SIG-M5 treated with dmso at 0.1 percent for 504 hours (cell line): ENCODE data around the gene STAT3.
A peak's percentile ranks its signal among the peaks of the same experiment; 100 is the strongest.

Experiments
- DNase-seq: peaks from one replicate; lab custom pipeline; 2025; ENCODE audit not compliant: unreplicated experiment; lab: John Stamatoyannopoulos, UW

STAT3 gene

DNA sequence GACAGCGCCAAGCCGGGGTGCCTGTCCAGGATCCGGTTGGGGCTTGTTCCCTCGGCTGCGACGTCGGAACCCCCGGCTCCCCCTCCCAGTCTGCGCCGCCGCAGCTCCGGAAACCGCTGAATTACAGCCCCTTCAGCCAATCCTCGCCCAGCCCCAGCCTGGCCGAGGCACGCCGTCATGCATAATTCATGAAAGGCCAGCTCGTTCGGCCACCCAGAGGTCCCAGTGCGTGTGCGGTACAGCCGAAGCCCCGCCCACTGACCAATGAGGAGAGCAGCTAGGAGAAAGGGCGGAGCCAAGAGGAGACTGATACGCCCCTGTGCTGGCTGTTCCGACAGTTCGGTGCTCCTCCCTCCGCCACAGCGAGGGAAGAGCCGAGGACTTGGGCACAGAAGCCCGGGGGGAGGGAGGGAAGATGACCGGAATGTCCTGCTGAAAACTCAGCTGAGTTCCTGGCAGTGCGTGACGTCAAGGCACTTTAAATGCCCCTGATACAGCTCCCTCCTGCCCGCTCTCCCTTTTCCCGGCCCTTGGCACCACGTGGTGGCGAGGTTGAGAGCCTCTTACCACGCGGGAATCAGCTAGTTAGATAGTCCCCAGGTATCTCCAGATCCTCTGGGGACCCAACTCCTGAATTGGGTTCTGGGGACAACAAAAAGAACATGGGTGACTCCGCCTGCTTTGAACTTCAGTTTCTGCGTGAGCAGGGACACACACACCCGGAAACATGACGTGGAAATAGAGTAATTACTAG, at the start of gene STAT3:
Gene STAT3 (minus strand): TSS at position 62 of the 754 bp plus-strand sequence. CDS start 39,926 bp downstream, outside the sequence.
- DNase-seq, result peak; percentile 100

DNA sequence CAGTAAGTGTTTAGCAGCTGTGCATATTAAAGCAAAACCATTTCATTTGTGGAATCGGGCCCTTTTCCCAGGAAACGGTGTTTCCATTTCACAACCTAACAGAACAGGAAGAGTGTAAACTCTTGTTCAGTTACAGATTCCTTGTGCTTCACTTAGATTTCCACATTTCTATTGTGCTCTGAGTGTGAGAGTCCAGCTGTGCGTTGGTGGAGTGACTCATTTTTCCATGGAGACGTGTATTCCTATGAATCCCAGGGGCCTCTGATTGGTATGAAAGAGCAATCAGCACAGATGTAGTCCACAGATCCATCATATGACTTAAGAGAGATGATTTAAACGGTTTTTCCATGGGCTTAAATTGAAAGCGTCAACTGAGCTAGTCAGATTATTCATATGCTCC, 48.1 kb upstream of the STAT3 start:
- DNase-seq, result no peak

GRCh38 chr17:42431758-42432161, 43.5 kb upstream of the STAT3 start:
- no peak for DNase-seq

DNA sequence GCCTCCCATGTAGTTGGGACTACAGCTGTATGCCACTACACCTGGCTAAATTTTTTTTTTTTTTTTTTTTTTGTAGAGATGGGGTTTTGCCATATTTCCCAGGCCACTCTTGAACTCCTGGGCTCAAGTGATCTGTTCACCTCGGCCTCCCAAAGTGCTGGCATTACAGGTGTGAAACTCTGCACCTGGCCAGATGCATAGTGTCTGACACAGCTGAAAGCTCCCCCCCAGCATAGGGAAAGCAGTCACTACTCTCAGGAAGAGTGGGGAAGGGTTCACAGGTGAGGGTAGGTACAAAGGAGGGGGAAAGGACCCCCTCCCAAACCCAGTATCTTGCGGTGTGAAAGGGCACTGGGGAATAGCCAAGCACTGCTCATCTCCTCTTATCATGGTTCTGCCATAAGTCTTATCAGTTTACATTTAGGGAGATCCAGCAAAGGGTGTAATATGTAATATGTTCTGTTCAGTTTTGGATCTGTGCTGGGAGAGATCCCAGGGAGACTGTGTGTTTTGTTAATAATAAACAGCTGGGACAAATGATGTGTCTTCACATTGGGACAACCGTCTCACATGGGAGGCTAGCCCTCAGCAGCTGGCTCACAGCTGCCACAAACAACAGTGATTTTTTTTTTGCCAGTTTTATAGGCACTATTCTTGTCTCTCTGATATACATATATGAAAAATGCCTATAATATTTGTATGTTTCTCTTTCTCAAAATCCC, 41.6 kb upstream of the STAT3 start:
- DNase-seq, result no peak

DNA sequence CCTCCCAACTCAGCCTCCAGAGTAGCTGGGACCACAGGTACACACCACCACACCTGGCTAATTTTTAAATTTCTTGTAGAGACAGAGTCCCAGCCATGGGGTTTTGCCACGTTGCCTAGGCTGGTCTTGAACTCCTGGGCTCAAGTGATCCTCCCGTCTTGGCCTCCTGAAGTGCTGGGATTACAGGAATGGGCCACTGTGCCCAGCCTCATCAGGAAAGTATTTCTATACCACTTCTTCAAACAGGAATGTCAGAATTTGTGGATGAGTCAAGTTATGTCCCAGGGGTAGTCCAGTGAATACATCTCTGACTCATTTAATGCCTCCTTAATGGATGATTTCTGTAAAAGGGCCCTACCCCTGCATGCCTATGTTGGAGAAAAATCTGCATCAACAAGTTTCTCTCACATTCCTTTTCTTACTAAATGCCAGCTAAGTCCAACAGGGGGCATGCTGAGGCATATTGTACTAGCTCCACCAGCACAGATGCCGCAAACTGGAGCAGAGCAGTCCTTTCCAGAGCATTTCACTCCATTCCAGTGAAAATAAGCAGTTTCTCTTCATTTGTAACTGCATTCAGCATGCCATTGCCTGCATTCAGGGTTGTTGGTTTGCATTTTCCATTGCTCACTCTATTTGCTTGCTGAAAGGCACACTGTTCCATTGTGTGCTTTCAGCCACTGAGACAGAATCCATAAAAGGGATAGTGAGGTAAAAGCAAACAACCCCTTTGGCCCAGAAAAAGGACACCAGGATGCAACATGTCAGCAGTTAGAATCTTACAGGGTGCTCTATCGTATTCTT, 40.1 kb upstream of the STAT3 start:
- peak; percentile 64 for DNase-seq

DNA sequence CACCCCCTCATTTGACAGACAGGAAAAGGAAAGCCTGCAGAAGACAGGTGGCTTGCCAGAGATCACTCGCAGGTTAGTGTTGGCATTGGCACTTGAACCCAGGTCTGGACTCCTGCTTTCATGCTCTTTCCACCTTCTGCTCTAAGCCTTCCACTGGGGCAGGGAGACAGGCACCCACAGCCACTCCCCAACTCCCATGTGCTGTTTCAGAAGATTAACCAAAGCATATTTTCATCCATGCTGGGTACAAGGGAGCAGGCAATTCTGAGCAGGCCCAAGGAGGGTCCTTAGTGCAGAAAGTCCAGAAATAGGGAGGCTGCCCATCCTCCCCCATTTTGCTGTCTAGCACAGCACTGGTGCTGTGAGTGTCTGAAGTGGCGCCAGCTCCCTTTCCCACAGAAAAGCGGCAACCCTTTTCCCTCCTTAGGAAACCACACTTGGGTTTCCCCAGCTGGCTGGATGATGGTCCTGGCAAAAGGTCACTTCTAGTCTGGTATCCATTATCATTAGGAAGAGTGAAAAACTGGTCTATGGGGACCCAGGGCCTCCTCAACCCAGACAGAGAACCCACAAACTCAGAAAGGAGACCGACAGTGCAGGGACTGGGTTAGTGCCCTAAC, 36.9 kb upstream of the STAT3 start:
- DNase-seq, result no peak

GRCh38 chr17:42423766-42424165, 35.5 kb upstream of the STAT3 start:
- no peak for DNase-seq

DNA sequence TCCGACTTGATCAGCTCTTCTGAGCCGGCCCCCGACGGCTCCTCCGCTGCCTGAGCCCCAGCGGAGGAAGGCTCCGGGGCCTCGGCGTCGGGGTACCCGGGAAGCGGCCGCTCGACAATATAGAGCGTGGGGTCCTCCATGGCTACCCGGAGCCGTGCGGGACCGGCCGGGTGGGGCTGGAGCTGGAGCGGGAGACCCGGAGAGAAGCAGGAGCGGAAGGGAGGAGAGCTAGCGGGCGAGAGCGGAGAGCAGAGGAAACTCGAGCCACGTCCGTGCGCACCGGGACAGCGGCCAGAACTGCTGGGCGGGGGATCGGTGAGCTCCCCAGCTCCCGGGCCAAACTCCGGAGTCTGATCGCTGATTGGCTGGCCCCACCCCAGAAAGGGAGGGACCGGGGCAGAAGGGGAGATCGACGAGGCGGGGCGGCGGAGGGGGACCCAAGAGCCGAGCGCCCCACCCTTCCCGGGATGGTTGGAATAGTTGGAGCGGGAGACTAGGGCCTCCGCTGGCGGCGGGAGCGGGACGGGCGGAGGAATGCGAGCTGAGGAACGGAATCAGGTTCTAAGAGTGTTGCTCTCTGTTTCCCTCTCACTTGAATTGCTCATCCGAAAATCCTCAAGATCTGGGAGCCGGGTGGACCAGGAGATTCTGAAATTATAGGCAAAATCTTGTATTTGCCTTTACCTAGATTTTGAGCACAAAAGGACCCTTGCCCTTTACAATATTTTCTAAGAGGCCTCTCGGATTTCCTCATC, 34.9 kb upstream of the STAT3 start, which contains the start of gene CAVIN1:
Gene CAVIN1 (minus strand): TSS at position 299 of the 755 bp plus-strand sequence. CDS start 159 bp downstream, at position 140.
- DNase-seq, result no peak

DNA sequence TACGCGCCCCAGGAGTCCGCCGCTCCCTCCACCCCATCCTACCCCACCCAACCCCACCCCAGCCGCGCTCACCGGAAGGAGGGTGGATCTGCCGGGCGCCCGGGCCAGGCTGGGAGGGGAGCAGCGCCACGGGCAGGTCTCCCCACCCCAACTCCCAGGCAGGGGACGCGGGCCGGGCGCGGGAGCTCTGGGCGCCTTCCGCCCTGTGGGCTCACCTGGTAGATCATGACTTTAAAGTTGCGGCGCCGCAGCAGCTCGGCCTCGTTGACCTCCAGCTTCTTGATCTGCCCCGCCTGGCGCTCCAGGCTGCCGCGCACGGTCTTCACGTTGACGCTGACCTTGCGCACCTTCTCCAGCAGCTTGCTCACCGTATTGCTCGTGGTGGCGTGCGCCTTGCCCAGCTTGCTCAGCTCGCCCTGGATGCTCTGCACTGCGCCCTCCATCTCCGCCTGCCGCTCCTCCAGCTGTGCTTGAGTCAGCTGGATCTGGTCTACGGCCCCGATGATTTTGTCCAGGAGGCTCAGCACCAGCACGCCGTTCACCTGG, 34.2 kb upstream of the STAT3 start:
- no peak for DNase-seq

- DNase-seq, result no peak
These were observed 33.5 kb upstream of the STAT3 start for GRCh38 chr17:42421507-42422338.

- no peak for DNase-seq
These were observed 32.9 kb upstream of the STAT3 start for GRCh38 chr17:42421136-42421506.

- peak; percentile 59 for DNase-seq
These were observed 29.7 kb upstream of the STAT3 start for GRCh38 chr17:42417981-42418380.

DNA sequence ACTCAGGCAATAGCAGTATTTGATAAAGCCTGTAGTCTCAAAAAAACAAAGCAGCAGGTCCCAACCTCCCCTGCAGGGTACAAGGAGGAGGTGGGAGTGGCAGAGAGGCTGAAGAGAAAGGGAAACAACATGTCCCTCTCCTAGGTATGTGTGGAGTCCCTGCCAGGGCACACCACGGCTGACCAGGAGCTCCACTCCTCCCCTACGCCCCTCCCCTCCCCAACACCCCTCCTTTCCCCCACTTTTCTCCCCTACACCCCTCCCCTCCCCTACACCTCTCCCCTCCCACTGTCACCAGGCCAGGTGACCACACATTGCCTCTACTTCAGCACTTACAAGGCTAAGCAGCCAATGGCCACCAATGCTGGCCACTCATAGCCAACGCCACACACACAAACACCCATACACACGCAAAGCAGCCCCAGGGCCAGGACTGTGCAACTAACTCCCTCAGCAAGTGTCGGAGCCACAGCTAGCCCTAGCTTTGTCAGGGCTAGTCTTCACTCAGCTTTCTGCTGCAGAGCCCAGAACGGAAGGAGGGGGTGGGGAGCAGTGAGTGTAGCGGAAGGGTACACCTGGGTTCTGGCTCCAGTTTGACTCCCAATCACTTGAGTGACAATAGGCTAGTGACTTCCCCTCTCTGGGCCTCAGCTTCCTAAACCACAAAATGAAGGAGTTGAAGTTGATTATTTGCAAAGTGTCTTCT, 26.6 kb upstream of the STAT3 start:
- DNase-seq, result no peak

DNA sequence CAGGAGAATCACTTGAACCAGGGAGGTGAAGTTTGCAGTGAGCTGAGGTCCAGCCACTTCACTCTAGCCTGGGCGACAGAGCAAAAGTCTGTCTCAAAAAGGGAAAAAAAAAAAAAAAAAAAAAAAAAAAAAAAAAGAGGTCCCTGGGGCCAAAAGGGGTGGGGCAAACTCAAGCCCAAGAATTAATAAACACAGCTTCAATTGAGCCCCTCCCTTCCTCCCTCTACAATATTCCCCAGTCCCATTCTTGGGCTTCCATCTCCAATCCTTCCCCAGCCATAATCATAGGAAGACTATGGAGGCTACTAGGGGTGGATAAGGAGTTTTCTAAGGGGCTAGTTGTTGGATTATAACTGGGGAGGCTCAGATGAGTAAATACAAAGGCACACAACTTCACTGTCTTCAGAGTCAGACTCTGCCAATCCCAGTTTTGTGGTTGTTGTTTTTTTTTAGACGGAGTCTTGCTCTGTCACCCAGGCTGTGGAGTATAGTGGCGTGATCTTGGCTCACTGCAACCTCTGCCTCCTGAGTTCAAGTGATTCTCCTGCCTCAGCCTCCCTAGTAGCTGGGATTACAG, 25.3 kb upstream of the STAT3 start:
- no peak for DNase-seq

DNA sequence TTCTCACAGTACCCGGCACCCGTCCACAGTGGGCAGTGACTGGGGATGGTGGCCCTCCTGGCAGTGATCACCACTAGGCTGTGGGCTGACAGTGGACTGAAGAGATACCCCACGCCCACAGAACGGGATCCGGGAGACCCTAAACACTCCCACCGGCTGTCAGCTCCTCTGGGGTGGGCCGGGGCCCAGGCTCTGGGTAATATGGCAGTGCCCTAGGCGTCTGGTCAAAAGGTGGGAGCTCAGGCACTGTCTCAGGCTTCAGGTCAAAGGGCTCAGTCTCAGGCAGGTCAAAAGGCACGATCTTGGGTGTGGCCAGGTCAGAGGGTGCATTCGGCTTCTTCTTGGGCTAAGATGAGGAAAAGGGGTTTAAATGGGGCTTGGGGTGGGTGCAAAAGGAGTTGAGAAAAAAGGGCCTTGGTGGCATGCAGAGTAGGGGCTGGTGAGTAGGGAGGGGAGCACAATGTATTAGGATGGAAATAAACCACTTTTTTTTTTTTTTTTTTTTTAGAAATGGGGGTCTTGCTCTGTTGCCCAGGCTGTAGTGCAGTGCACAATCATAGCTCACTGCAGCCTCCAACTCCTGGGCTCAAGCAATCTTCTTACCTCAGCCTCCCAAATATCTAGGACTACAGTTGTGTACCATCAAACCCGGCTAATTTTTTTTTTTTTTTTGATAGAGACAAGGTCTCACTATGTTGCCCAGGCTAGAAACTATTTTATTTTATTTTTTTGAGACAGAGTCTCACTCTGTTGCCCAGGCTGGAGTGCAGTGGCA, 23.9 kb upstream of the STAT3 start:
- no peak for DNase-seq

DNA sequence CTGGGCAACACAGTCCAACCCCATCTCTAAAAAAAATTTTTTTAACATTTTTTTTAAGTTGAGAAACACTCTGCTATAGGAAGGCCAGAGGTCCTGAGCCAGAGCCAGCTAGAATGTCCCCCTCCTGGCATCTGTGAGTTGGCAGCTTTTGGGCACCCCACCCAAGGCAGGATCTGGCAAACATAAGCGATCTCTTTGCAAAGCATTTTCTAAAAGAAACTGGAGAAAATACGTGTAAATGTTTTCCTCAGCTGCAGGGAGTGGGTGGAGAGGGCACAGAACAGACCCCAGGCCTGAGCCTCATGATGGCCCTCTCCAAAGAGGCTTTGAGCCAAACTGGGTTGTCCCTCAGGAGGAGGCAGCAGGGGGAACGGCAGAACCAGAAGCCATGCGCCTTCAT, 23.1 kb upstream of the STAT3 start:
- DNase-seq, result no peak

GRCh38 chr17:42410319-42410685, 22.1 kb upstream of the STAT3 start:
- DNase-seq, result no peak
